Vagina (tissue), 2 donors: Measurements from ENCODE around the gene EPM2AIP1. TPM values are rescaled to one million over a fixed set of nuclear protein-coding genes. Genes with fewer than 3 reads are reported as not detected.

Experiments
- DNase-seq, 2 donors: peaks; one replicate each; pipeline ENCODE4 v3.0.0-alpha.2; 2017; ENCODE audit errors: extremely low spot score in 2 of 2
- H3K27ac ChIP-seq: fragments of 200-600 bp; sonication (generic); one replicate; pipeline ENCODE4 v1.5.1; 2019
- H3K27me3 ChIP-seq: fragments of 200-600 bp; sonication (generic); one replicate; pipeline ENCODE4 v1.5.1; 2019
- H3K36me3 ChIP-seq, 2 donors: fragments of 200-600 bp; sonication (generic); one replicate each; pipeline ENCODE4 v1.5.1; 2017 to 2019
- H3K4me1 ChIP-seq: fragments of 200-600 bp; sonication (generic); one replicate; pipeline ENCODE4 v1.5.1; 2019
- H3K4me3 ChIP-seq, 2 donors: fragments of 200-600 bp; sonication (generic); 1 replicate in 1 of 2; 2 replicates in 1 of 2; pipeline ENCODE4 v1.5.1; 2016 to 2019
- H3K9me3 ChIP-seq: fragments of 200-600 bp; sonication (generic); one replicate; pipeline ENCODE4 v1.5.1; 2019
- POLR2A ChIP-seq, 2 donors: fragments of 450-650 bp; IDR thresholded peaks; one replicate each; pipeline ENCODE4 v1.6.1; 2017; ENCODE audit warnings: antibody characterized with exemption in 2 of 2, mild to moderate bottlenecking in 2 of 2, moderate library complexity in 2 of 2
- POLR2AphosphoS5 ChIP-seq, 2 donors: sonication (generic); formaldehyde crosslinking; IDR thresholded peaks; one replicate each; pipeline ENCODE4 v1.9.0; 2017; ENCODE audit warnings: antibody characterized with exemption in 2 of 2, mild to moderate bottlenecking in 2 of 2, low read depth in 1 of 2; ENCODE audit not compliant: insufficient read depth in 1 of 2
- intact Hi-C: fragments of 100-400 bp; cut with DNase I; formaldehyde crosslinking; loops from one replicate; pipeline ENCODE4 v1.15.1; 2023
- total RNA-seq: library from RNA; depleted of rRNA; stranded (reverse); fragments of >200 nt; gene quantifications from one replicate; pipeline ENCODE4 v1.2.3, GENCODE V29; 2016
- TF ChIP-seq, protein P1 (sequence below), 3 experiments: fragments of 450-650 bp in 2 of 3; fragments of 200-600 bp in 1 of 3; sonication (generic) in 1 of 3; IDR thresholded peaks; one replicate each; pipeline ENCODE4 v1.5.1; 2017 to 2019; ENCODE audit warnings: antibody characterized with exemption in 3 of 3, mild to moderate bottlenecking in 2 of 3, moderate library complexity in 2 of 3

EPM2AIP1 gene
- total RNA-seq, 1 donor from 2014 or later: 10.8 TPM

DNA sequence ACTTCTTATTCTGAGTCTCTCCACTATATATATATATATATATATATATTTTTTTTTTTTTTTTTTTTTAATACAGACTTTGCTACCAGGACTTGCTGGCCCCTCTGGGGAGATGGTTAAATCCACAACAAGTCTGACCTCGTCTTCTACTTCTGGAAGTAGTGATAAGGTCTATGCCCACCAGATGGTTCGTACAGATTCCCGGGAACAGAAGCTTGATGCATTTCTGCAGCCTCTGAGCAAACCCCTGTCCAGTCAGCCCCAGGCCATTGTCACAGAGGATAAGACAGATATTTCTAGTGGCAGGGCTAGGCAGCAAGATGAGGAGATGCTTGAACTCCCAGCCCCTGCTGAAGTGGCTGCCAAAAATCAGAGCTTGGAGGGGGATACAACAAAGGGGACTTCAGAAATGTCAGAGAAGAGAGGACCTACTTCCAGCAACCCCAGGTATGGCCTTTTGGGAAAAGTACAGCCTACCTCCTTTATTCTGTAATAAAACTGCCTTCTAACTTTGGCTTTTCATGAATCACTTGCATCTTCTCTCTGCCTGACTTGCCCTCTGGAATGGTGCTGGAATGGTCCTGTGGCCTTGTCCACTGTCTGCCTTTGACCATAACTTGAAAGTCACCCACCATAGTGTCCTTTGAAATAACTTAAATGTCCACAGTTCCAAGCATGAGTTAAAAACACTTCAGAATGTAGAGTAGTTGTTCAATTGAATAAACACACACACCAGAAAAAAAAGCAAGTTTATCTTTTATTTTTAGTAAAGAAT, 32.8 kb upstream of the EPM2AIP1 start:
- DNase-seq: no peak
- Histone ChIP-seq H3K36me3 (peaks cover 0 to 55% of the 10 kb centered on the region in 2 donors), H3K27ac (no peak overlapping the region), H3K9me3 (no peaks in the 10 kb centered on the region), H3K27me3 (no peaks in the 10 kb centered on the region), H3K4me3 (no peak overlapping the region), H3K4me1 (peaks cover 12% of the 10 kb centered on the region)
- no peak for TF ChIP-seq POLR2A (IDR thresholded peaks at IDR 0.05)
- TF ChIP-seq, protein P1, sequence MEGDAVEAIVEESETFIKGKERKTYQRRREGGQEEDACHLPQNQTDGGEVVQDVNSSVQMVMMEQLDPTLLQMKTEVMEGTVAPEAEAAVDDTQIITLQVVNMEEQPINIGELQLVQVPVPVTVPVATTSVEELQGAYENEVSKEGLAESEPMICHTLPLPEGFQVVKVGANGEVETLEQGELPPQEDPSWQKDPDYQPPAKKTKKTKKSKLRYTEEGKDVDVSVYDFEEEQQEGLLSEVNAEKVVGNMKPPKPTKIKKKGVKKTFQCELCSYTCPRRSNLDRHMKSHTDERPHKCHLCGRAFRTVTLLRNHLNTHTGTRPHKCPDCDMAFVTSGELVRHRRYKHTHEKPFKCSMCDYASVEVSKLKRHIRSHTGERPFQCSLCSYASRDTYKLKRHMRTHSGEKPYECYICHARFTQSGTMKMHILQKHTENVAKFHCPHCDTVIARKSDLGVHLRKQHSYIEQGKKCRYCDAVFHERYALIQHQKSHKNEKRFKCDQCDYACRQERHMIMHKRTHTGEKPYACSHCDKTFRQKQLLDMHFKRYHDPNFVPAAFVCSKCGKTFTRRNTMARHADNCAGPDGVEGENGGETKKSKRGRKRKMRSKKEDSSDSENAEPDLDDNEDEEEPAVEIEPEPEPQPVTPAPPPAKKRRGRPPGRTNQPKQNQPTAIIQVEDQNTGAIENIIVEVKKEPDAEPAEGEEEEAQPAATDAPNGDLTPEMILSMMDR (IDR thresholded peaks at IDR 0.05): no peak
- no peak for TF ChIP-seq POLR2AphosphoS5 (IDR thresholded peaks at IDR 0.05; ENCODE audit: insufficient read depth in 1 of 2, low read depth in 1 of 2)
- intact Hi-C loops: loop anchor here (10.0 kb wide), 1 partner anchor 189 kb away; no protein-coding TSS in a partner anchor

DNA sequence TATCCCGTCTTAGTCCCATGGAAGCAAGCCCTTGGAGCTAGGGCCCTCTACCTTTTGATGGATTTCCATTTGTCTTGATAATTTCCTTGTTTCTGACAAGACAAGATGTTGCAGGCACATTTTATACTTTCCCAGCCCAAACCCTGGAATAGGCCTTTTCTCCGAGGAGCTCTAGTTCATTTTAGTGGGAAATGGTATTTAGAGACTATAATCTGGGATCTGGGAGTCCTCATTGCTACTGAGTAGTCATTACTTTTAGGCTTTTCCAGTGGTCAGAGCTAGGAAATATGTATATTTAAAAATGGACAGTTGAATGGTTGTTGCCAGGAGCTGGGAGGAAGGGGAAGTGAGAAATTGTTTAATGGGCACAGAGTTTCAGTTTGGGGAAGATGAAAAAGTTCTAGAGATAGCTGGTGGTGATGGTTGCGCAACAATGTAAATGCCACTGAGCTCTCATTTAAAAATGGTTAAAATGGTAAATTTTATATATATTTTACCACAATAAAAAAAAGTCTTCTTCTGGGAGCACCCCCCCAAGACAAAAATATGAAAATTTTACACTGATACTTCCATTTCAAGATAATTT, 32.0 kb upstream of the EPM2AIP1 start:
- TF ChIP-seq POLR2AphosphoS5 (IDR thresholded peaks at IDR 0.05; ENCODE audit: insufficient read depth in 1 of 2, low read depth in 1 of 2) (no peak), POLR2A (IDR thresholded peaks at IDR 0.05) (no peak)
- TF ChIP-seq, protein P1 (IDR thresholded peaks at IDR 0.05): no peak
- intact Hi-C loops: loop anchor here (10.0 kb wide), 1 partner anchor 190 kb away; no protein-coding TSS in a partner anchor
- Histone ChIP-seq H3K4me1 (peaks cover 4% of the 10 kb centered on the region), H3K4me3 (no peak overlapping the region), H3K36me3 (peaks cover 0 to 62% of the 10 kb centered on the region in 2 donors), H3K9me3 (no peaks in the 10 kb centered on the region), H3K27ac (no peak overlapping the region), H3K27me3 (no peaks in the 10 kb centered on the region)
- no peak for DNase-seq

DNA sequence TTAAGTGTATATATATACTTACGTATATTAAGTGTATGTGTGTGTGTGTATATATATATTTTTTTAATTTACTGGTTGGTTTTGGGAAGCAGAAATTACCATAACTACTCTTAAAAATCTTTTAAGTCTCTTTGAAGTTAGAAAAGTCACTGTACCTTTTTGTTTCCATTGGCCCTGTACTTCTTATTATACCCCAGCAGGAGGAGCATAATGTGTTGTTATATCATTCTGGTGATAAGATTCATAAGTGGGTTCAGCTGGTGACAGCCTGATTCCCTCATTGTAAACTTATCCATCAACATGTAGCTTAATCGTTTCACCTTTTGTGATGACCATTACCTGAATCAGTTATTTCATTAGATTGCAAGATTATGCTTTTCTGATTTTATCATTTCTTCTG, 31.2 kb upstream of the EPM2AIP1 start:
- Histone ChIP-seq H3K4me1 (no peaks in the 10 kb centered on the region), H3K36me3 (peaks cover 0 to 68% of the 10 kb centered on the region in 2 donors)
- intact Hi-C loops: loop anchor here (10.0 kb wide), 1 partner anchor 191 kb away; no protein-coding TSS in a partner anchor

DNA sequence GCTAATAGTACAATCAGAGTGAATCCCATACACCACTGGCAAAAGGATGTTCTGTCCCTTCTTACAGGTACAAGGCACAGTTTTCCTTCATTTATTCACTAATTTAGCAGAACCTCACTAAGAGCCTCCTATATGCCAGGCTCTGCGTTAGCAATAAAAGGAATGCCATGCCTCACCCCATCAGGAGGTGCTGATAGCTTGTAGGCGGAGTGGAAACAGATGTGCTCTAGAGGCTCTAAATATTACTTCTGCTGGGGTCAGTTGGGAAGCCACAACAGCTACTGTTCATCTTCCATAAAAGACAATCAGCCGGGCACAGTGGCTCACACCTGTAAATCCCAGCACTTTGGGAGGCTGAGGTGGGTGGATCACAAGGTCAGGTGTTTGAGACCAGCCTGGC, 24.8 kb upstream of the EPM2AIP1 start:
- no peaks in the 10 kb centered on the region for H3K27me3 ChIP-seq
- H3K27ac ChIP-seq: no peak overlapping the region
- H3K4me1 ChIP-seq: no peaks in the 10 kb centered on the region
- no peak for TF ChIP-seq POLR2A (IDR thresholded peaks at IDR 0.05)
- TF ChIP-seq, protein P1 (IDR thresholded peaks at IDR 0.05): no peak
- TF ChIP-seq POLR2AphosphoS5 (IDR thresholded peaks at IDR 0.05; ENCODE audit: insufficient read depth in 1 of 2, low read depth in 1 of 2): no peak
- DNase-seq: no peak
- H3K4me3 ChIP-seq: no peak overlapping the region
- H3K36me3 ChIP-seq: peaks cover 0 to 66% of the 10 kb centered on the region in 2 donors
- intact Hi-C loops: no loop called here
- H3K9me3 ChIP-seq: no peaks in the 10 kb centered on the region

More for the DNA sequence above, 31.2 kb upstream of the EPM2AIP1 start:
- no peak for DNase-seq
- no peak for TF ChIP-seq POLR2A (IDR thresholded peaks at IDR 0.05)
- TF ChIP-seq POLR2AphosphoS5 (IDR thresholded peaks at IDR 0.05; ENCODE audit: insufficient read depth in 1 of 2, low read depth in 1 of 2): no peak
- TF ChIP-seq, protein P1 (IDR thresholded peaks at IDR 0.05): peak in 2 of 3 experiments; percentile 13 to 38
- H3K9me3 ChIP-seq: no peaks in the 10 kb centered on the region
- no peaks in the 10 kb centered on the region for H3K27me3 ChIP-seq
- no peak overlapping the region for H3K27ac ChIP-seq
- H3K4me3 ChIP-seq: no peak overlapping the region
